ENCODE data around the gene RCVRN. TPM values are rescaled to one million over a fixed set of nuclear protein-coding genes. Genes with fewer than 3 reads are reported as not detected.

Gene RCVRN
- total and polyA plus RNA-seq, 9 of the 15 experiments (the other 6 are each of a cell fraction or from before 2014, with no cell fraction given): not detected

GRCh38 chr17:9944704-9945103 lies 39.6 kb upstream of the RCVRN start:
- ATAC-seq: no peak
- peaks cover 0 to 7% of the 10 kb centered on the region in 2 experiments; a peak in 1 of 5 replicates for H3K27me3 ChIP-seq (ENCODE audit: control insufficient read depth in 2 of 2, insufficient read depth in 2 of 2, low read length in 2 of 2)
- no peaks in the 10 kb centered on the region for H3K9me3 ChIP-seq (replicated peaks; ENCODE audit: control insufficient read depth, insufficient read depth, low read depth, low read length)
- WGBS (ENCODE audit: insufficient coverage, low coverage, missing lambda C conversion rate): 0% methylated on average over 7 of the region's 7 CpGs
- ChIA-PET POLR2A (no interaction called here), CTCF (ENCODE audit: low intra/inter-chr PET ratio) (no interaction called here)
- no TSS peak for BruUV-seq (replicated peaks)
- intact Hi-C loops (cut with micrococcal nuclease) (no loop called here), in situ Hi-C loops (cut with MboI) (no loop called here)
- no peaks in the 10 kb centered on the region; a peak in 1 of 5 replicates for H3K4me1 ChIP-seq (replicated peaks in 1 of 2; ENCODE audit: control insufficient read depth in 2 of 2, insufficient read depth in 2 of 2, low read length in 2 of 2)
- H3K4me2 ChIP-seq (ENCODE audit: insufficient read depth, low read length): no peak overlapping the region
- no peak overlapping the region for H3K4me3 ChIP-seq
- H3K27ac ChIP-seq (ENCODE audit: extremely low read depth, low read depth, low read length): no peak overlapping the region
- H4K20me1 ChIP-seq (replicated peaks; ENCODE audit: control insufficient read depth, insufficient read depth, low read length): no peaks in the 10 kb centered on the region
- H3K9ac ChIP-seq (ENCODE audit: insufficient read depth in 1 of 2, low read depth in 2 of 2, low read length in 2 of 2): no peak overlapping the region
- no peak for FAIRE-seq
- no peaks in the 10 kb centered on the region for H3K79me2 ChIP-seq (ENCODE audit: control insufficient read depth, insufficient read depth, low read length)
- H2AFZ ChIP-seq (ENCODE audit: low read depth, low read length): no peak overlapping the region
- no peak for DNase-seq (ENCODE audit: extremely low read depth in 1 of 4, low spot score in 3 of 4)
- H3K9me1 ChIP-seq (ENCODE audit: control insufficient read depth, insufficient read depth, low read length): no peaks in the 10 kb centered on the region
- TF ChIP-seq ZNF174 (CRISPR knock-in tag; IDR thresholded peaks at IDR 0.05) (no peak), ZNF445 (CRISPR knock-in tag; IDR thresholded peaks at IDR 0.05; ENCODE audit: low read depth) (no peak), ZNF431 (CRISPR knock-in tag; IDR thresholded peaks at IDR 0.05) (no peak), FOXK1 (CRISPR knock-in tag; IDR thresholded peaks at IDR 0.05; ENCODE audit: borderline replicate concordance) (no peak), ATF3 (IDR thresholded peaks at IDR 0.05) (no peak), ATF3 (CRISPR knock-in tag; conservative IDR thresholded peaks at IDR 0.05) (no peak), CBX2 (IDR thresholded peaks at IDR 0.05; ENCODE audit: insufficient read depth, low read length, poor library complexity, severe bottlenecking) (no peak), ZNF239 (CRISPR knock-in tag; IDR thresholded peaks at IDR 0.05) (no peak), KAT2B (IDR thresholded peaks at IDR 0.05; ENCODE audit: low read depth, low read length) (no peak), KDM1A (IDR thresholded peaks at IDR 0.05) (no peak), SUPT5H (IDR thresholded peaks at IDR 0.05) (no peak), ZNF277 (CRISPR knock-in tag; IDR thresholded peaks at IDR 0.05; ENCODE audit: borderline replicate concordance) (no peak), POLR2H (tag; IDR thresholded peaks at IDR 0.05; ENCODE audit: low read depth) (no peak), FOS (IDR thresholded peaks at IDR 0.05; ENCODE audit: extremely low read depth, insufficient read length) (no peak), CTBP1 (IDR thresholded peaks at IDR 0.05; ENCODE audit: borderline replicate concordance) (no peak), GATAD2B (IDR thresholded peaks at IDR 0.05; ENCODE audit: borderline replicate concordance) (no peak), HMG20A (CRISPR knock-in tag; conservative IDR thresholded peaks at IDR 0.05) (no peak), SRSF1 (IDR thresholded peaks at IDR 0.05; ENCODE audit: low read depth, low read length) (no peak)
- no peaks in the 10 kb centered on the region for H3K36me3 ChIP-seq (ENCODE audit: control insufficient read depth, insufficient read depth, low read length)

All from K562 (cell line).